PC-3 (cell line): ENCODE results near the gene OSBPL1A. TPM values are rescaled to one million over a fixed set of nuclear protein-coding genes. Genes with fewer than 3 reads are reported as not detected.

Source experiments
- ATAC-seq: fragments of 200-7000 bp; cut with Tn5 transposase; 2 replicates; pipeline ENCODE4 v1.9.1; 2020; ENCODE audit warnings: mild to moderate bottlenecking, moderate library complexity
- BruUV-seq: library from RNA; stranded (reverse); fragments of 400-500 nt; replicated peaks from 2 replicates; lab custom pipeline; 2021; lab: Mats Ljungman, UMichigan
- CTCF ChIA-PET: fragments of 300-600 bp; sonication (Branson Sonifier 250); formaldehyde crosslinking; loops from one replicate; lab custom pipeline; 2022; ENCODE audit warnings: antibody characterized with exemption; lab: Charles Lee
- POLR2A ChIA-PET: fragments of 300-600 bp; sonication (Branson Sonifier 250); formaldehyde crosslinking; loops from one replicate; lab custom pipeline; 2022; ENCODE audit warnings: antibody characterized with exemption; ENCODE audit not compliant: unreplicated experiment; lab: Charles Lee
- DNase-seq: peaks from one replicate; pipeline ENCODE4 v3.0.0-alpha.2; 2015
- H2AFZ ChIP-seq: fragments of 300-600 bp; sonication (generic); 2 replicates; pipeline ENCODE4 v1.6.0; 2016; ENCODE audit warnings: antibody characterized with exemption, low read length
- H3F3A ChIP-seq: fragments of 300-600 bp; sonication (generic); one replicate; pipeline ENCODE4 v1.6.0; 2017; ENCODE audit warnings: antibody characterized with exemption, low read length, control low read depth, mild to moderate bottlenecking; ENCODE audit not compliant: unreplicated experiment
- H3K27ac ChIP-seq: fragments of 300-600 bp; sonication (generic); 2 replicates; pipeline ENCODE4 v1.5.1; 2016; ENCODE audit warnings: mild to moderate bottlenecking, low read length
- H3K27me3 ChIP-seq: fragments of 300-600 bp; sonication (generic); 2 replicates; pipeline ENCODE4 v1.6.1; 2016; ENCODE audit warnings: low read length, mixed read lengths
- H3K36me3 ChIP-seq: fragments of 300-600 bp; sonication (generic); 2 replicates; pipeline ENCODE4 v1.6.1; 2016; ENCODE audit warnings: low read depth, mixed run types, low read length, mixed read lengths
- H3K4me1 ChIP-seq: fragments of 300-600 bp; sonication (generic); 2 replicates; pipeline ENCODE4 v1.5.1; 2016; ENCODE audit warnings: low read length; ENCODE audit not compliant: insufficient read depth
- H3K4me2 ChIP-seq: fragments of 300-600 bp; sonication (generic); 2 replicates; pipeline ENCODE4 v1.6.0; 2016; ENCODE audit warnings: low read length
- H3K4me3 ChIP-seq: fragments of 300-600 bp; sonication (generic); 2 replicates; pipeline ENCODE4 v1.5.1; 2016; ENCODE audit warnings: mild to moderate bottlenecking, low read length, mixed read lengths
- H3K79me2 ChIP-seq: fragments of 300-600 bp; sonication (generic); 2 replicates; pipeline ENCODE4 v1.6.1; 2017; ENCODE audit warnings: low read length, mixed read lengths
- H3K9ac ChIP-seq: fragments of 300-600 bp; sonication (generic); 2 replicates; pipeline ENCODE4 v1.6.0; 2016; ENCODE audit warnings: mild to moderate bottlenecking, low read length
- H3K9me2 ChIP-seq: fragments of 300-600 bp; sonication (generic); replicated peaks from 2 replicates; pipeline ENCODE4 v1.6.1; 2016; ENCODE audit warnings: mixed run types, low read length, mixed read lengths
- H3K9me3 ChIP-seq: fragments of 300-600 bp; sonication (generic); 2 replicates; pipeline ENCODE4 v1.6.1; 2016; ENCODE audit warnings: low read length, mixed read lengths
- H4K20me1 ChIP-seq: fragments of 300-600 bp; sonication (generic); 2 replicates; pipeline ENCODE4 v1.6.1; 2016; ENCODE audit warnings: low read length, mixed read lengths
- EZH2 ChIP-seq: fragments of 300-600 bp; sonication (generic); IDR thresholded peaks from one replicate; pipeline ENCODE4 v1.6.1; 2017; ENCODE audit warnings: antibody characterized with exemption, mild to moderate bottlenecking, low read length; ENCODE audit not compliant: unreplicated experiment
- EZH2phosphoT487 ChIP-seq: fragments of 300-600 bp; sonication (generic); IDR thresholded peaks from 2 replicates; pipeline ENCODE4 v1.6.1; 2018; ENCODE audit warnings: mild to moderate bottlenecking, antibody characterized with exemption, low read length, borderline replicate concordance
- intact Hi-C: fragments of 100-400 bp; cut with micrococcal nuclease; formaldehyde crosslinking; loops from 2 replicates; pipeline ENCODE4 v1.9.0; 2023
- total RNA-seq: library from RNA; depleted of rRNA; stranded (reverse); fragments of >200 nt; gene quantifications from 2 replicates; pipeline ENCODE4 v1.2.3, GENCODE V29; 2014
- TF ChIP-seq, protein P1 (sequence below): fragments of 300-600 bp; sonication (generic); conservative IDR thresholded peaks from 2 replicates; pipeline ENCODE4 v1.5.1; 2017; ENCODE audit warnings: antibody characterized with exemption, low read depth, mild to moderate bottlenecking, low read length

The OSBPL1A gene
- total RNA-seq, 1 experiment from 2014 or later, result 39.7 TPM

DNA sequence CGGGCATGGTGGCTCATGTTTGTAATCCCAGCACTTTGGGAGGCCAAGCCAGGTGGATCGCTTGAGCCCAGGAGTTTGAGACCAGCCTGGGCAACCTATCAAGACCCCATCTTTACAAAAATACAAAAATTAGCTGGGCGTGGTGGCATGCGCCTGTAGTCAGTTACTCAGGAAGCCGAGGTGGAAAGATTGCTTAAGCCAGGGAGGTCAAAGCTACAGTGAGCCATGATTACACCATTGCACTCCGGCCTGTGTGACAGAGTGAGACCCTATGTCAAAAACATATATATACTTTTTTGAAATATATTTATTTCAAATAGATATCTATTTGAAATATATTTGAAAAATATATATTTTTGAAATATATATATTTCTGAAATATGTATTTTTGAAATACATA, 10.9 kb downstream of the OSBPL1A start:
- Histone ChIP-seq H3F3A (no peaks in the 10 kb centered on the region), H3K27ac (no peak overlapping the region), H3K4me1 (no peaks in the 10 kb centered on the region), H3K36me3 (no peaks in the 10 kb centered on the region), H3K9ac (no peak overlapping the region), H2AFZ (no peak overlapping the region), H3K9me3 (no peaks in the 10 kb centered on the region), H3K27me3 (no peaks in the 10 kb centered on the region), H3K79me2 (no peaks in the 10 kb centered on the region), H3K4me2 (no peak overlapping the region), H3K4me3 (no peak overlapping the region), H3K9me2 (no peaks in the 10 kb centered on the region), H4K20me1 (no peaks in the 10 kb centered on the region)
- CTCF ChIA-PET, result no interaction called here
- BruUV-seq, result no TSS peak
- ATAC-seq (no peak), DNase-seq (no peak)
- POLR2A ChIA-PET, result no interaction called here
- TF ChIP-seq, protein P1, sequence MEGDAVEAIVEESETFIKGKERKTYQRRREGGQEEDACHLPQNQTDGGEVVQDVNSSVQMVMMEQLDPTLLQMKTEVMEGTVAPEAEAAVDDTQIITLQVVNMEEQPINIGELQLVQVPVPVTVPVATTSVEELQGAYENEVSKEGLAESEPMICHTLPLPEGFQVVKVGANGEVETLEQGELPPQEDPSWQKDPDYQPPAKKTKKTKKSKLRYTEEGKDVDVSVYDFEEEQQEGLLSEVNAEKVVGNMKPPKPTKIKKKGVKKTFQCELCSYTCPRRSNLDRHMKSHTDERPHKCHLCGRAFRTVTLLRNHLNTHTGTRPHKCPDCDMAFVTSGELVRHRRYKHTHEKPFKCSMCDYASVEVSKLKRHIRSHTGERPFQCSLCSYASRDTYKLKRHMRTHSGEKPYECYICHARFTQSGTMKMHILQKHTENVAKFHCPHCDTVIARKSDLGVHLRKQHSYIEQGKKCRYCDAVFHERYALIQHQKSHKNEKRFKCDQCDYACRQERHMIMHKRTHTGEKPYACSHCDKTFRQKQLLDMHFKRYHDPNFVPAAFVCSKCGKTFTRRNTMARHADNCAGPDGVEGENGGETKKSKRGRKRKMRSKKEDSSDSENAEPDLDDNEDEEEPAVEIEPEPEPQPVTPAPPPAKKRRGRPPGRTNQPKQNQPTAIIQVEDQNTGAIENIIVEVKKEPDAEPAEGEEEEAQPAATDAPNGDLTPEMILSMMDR, result no peak
- TF ChIP-seq EZH2, result no peak
- TF ChIP-seq EZH2phosphoT487, result no peak
- intact Hi-C loops, result no loop called here

DNA sequence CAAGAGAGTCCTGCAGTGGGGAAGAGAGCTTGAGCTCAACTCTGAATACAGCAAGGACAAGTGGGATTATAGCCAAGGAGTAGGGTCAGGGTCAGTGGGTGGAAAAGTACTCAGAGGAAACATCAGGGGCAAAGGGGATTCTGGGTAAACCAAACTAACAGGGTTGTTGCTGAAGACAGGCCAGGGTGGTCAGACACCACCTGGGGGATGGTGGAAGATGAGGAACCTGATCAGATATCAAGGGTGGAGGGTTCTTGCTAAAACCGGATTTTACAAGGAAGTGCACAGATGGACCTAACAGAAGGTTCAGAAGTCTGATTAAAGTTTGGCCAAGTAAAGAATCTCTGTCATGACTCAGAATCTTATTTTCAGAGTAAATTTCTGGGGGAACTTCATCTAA, 16.5 kb downstream of the OSBPL1A start:
- TF ChIP-seq EZH2, result no peak
- TF ChIP-seq EZH2phosphoT487, result no peak
- TF ChIP-seq, protein P1, result no peak
- Histone ChIP-seq H2AFZ (no peak overlapping the region), H3K4me2 (no peak overlapping the region), H4K20me1 (no peaks in the 10 kb centered on the region), H3K27me3 (no peaks in the 10 kb centered on the region), H3K4me1 (no peaks in the 10 kb centered on the region), H3F3A (no peaks in the 10 kb centered on the region), H3K9me2 (no peaks in the 10 kb centered on the region), H3K36me3 (no peaks in the 10 kb centered on the region), H3K9ac (no peak overlapping the region), H3K79me2 (no peaks in the 10 kb centered on the region), H3K4me3 (no peak overlapping the region), H3K27ac (no peak overlapping the region), H3K9me3 (no peaks in the 10 kb centered on the region)
- BruUV-seq, result no TSS peak
- DNase-seq, result no peak
- ChIA-PET POLR2A (interaction anchor here (0.6 kb wide), 1 partner anchor 108 kb away, joined by 4 read pairs; no protein-coding TSS in a partner anchor), CTCF (no interaction called here)
- intact Hi-C loops, result no loop called here
- no peak for ATAC-seq

DNA sequence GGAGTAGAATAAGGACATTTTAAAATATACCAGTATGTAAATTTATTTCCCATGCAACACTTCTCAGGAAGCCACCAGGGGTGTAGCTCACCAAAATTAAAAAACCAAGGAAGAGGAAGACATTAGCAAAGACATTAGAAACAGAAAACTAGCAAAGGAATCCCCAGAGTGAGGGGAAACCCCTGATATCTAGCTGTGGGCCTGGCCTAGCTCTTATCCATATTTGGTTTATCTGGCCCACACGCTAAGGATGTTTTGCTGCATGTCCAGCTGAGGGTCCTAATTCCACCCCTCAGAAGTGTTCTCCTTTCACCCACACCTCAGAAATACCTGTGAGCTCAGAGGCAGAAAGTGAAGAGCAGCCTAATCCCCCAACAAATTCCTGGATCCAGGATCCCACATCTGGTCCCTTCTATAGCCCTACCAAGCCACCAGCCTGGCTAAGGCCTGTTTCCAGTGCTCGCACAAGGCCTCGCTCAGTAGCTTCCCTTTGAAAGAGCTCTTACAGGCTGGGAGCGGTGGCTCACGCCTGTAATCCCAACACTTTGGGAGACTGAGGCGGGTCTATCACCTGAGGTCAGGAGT, 17.4 kb downstream of the OSBPL1A start:
- H3K27ac ChIP-seq, result no peak overlapping the region
- ChIA-PET CTCF (no interaction called here), POLR2A (interaction anchor here (0.6 kb wide), 1 partner anchor 109 kb away, joined by 4 read pairs; no protein-coding TSS in a partner anchor)
- H3K27me3 ChIP-seq, result no peaks in the 10 kb centered on the region
- no peaks in the 10 kb centered on the region for H3K9me2 ChIP-seq
- ATAC-seq, result no peak
- no peak overlapping the region for H2AFZ ChIP-seq
- TF ChIP-seq EZH2phosphoT487 (no peak), EZH2 (no peak)
- TF ChIP-seq, protein P1, result no peak
- no peaks in the 10 kb centered on the region for H3K4me1 ChIP-seq
- no peaks in the 10 kb centered on the region for H3K9me3 ChIP-seq
- H3K9ac ChIP-seq, result no peak overlapping the region
- no peak overlapping the region for H3K4me3 ChIP-seq
- intact Hi-C loops, result no loop called here
- H3K36me3 ChIP-seq, result no peaks in the 10 kb centered on the region
- no peaks in the 10 kb centered on the region for H3F3A ChIP-seq
- no TSS peak for BruUV-seq
- H3K79me2 ChIP-seq, result no peaks in the 10 kb centered on the region
- H3K4me2 ChIP-seq, result no peak overlapping the region
- no peak for DNase-seq
- no peaks in the 10 kb centered on the region for H4K20me1 ChIP-seq
